Cardiac muscle cell (in vitro differentiated cells and primary cell): ENCODE results near the gene CIB2. TPM values are rescaled to one million over a fixed set of nuclear protein-coding genes. Genes with fewer than 3 reads are reported as not detected.
A peak's percentile ranks its signal among the peaks of the same experiment; 100 is the strongest.

ENCODE experiments used
- DNase-seq, 2 donors: peaks; one replicate each; pipeline versions ENCODE4 v3.0.0 to v3.0.0-alpha.2; 2010 to 2017; ENCODE audit warnings: low read depth in 1 of 2, low spot score in 1 of 2
- H3K27ac ChIP-seq: fragments of 200-600 bp; sonication (generic); 2 replicates; pipeline ENCODE4 v1.5.1; 2016
- H3K27me3 ChIP-seq: fragments of 200-600 bp; sonication (generic); 2 replicates; pipeline ENCODE4 v1.6.0; 2016; ENCODE audit warnings: control low read depth
- H3K36me3 ChIP-seq: fragments of 200-600 bp; sonication (generic); 2 replicates; pipeline ENCODE4 v1.5.1; 2016; ENCODE audit warnings: control low read depth
- H3K4me1 ChIP-seq: fragments of 200-600 bp; sonication (generic); 2 replicates; pipeline ENCODE4 v1.8.1; 2017; ENCODE audit warnings: low read depth, mild to moderate bottlenecking, mixed run types
- H3K4me3 ChIP-seq: fragments of 200-600 bp; sonication (generic); 2 replicates; pipeline ENCODE4 v1.5.1; 2016; ENCODE audit warnings: mild to moderate bottlenecking
- H3K9me3 ChIP-seq: fragments of 200-600 bp; sonication (generic); 2 replicates; pipeline ENCODE4 v1.5.1; 2017; ENCODE audit warnings: low read depth, mild to moderate bottlenecking, control low read depth
- polyA plus RNA-seq: library from polyadenylated mRNA; unstranded; fragments of >200 nt; fragmentation: Nextera tagmentation; extraction: Ambion mirVana; gene quantifications from 2 replicates; pipeline ENCODE4 v1.2.1, GENCODE V29; 2016
- total RNA-seq: library from RNA; depleted of rRNA; stranded (reverse); fragments of >200 nt; gene quantifications from 2 replicates; pipeline ENCODE4 v1.2.3, GENCODE V29; 2016
- TF ChIP-seq, protein P1 (sequence below): IDR thresholded peaks from 2 replicates; pipeline ENCODE4 v1.5.1; 2012; ENCODE audit warnings: low read depth, mild to moderate bottlenecking, low read length

The CIB2 gene
- total and polyA plus RNA-seq, 2 experiments from 2014 or later = 59.9 to 63.4 TPM

DNA sequence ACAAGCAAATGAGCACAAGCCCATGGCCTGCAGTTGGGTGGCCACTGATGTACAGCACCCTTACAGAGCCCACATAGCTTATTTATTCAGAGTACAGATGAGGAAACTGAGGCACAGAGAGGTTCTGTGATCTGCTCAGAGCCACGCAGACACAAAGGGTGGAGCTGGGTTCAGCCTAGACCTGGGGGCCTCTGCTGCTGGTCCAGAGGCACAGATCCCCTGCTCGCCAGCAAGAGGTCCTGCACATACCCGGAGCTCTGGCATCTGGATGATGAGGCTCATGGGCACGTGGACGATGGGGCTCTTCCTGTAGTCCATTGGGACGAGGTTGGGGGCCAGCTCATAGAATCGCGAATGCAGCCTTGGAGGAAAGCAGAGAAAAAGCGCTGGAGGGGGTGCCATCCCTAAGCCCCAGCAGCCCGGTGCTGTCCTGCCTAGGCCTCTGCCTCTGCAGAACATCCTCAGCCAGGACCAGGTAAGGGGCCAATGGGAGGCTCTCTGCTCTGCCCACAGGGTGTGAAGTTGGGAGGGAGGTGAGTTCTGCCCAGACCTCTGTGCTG, 20.2 kb downstream of the CIB2 start:
- TF ChIP-seq, protein P1, sequence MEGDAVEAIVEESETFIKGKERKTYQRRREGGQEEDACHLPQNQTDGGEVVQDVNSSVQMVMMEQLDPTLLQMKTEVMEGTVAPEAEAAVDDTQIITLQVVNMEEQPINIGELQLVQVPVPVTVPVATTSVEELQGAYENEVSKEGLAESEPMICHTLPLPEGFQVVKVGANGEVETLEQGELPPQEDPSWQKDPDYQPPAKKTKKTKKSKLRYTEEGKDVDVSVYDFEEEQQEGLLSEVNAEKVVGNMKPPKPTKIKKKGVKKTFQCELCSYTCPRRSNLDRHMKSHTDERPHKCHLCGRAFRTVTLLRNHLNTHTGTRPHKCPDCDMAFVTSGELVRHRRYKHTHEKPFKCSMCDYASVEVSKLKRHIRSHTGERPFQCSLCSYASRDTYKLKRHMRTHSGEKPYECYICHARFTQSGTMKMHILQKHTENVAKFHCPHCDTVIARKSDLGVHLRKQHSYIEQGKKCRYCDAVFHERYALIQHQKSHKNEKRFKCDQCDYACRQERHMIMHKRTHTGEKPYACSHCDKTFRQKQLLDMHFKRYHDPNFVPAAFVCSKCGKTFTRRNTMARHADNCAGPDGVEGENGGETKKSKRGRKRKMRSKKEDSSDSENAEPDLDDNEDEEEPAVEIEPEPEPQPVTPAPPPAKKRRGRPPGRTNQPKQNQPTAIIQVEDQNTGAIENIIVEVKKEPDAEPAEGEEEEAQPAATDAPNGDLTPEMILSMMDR = no peak
- H3K4me3 ChIP-seq = no peak overlapping the region
- H3K27ac ChIP-seq = no peak overlapping the region
- no peaks in the 10 kb centered on the region for H3K9me3 ChIP-seq
- no peaks in the 10 kb centered on the region for H3K4me1 ChIP-seq
- H3K27me3 ChIP-seq = no peaks in the 10 kb centered on the region
- no peaks in the 10 kb centered on the region for H3K36me3 ChIP-seq
- no peak for DNase-seq

DNA sequence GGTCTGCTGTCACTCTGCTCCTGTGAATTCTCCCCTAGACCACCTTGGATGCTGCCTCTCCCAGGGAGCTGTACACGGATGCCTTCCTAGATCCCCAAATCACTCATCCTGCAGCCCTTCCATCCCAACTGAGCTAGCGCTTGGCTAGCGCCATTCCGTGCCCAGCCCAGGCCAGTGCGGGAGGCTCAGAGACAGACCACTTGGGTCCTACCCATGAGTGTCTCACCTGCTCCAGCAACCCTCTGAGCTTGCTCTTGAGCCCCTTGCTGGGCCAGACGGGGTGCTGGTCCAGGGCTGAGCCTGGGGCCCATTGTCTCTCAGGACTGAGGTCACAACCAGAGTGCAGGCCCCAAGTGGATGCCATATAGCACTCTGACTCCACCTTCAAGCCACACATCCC, 21.1 kb downstream of the CIB2 start:
- H3K27ac ChIP-seq = no peak overlapping the region
- no peak for DNase-seq

DNA sequence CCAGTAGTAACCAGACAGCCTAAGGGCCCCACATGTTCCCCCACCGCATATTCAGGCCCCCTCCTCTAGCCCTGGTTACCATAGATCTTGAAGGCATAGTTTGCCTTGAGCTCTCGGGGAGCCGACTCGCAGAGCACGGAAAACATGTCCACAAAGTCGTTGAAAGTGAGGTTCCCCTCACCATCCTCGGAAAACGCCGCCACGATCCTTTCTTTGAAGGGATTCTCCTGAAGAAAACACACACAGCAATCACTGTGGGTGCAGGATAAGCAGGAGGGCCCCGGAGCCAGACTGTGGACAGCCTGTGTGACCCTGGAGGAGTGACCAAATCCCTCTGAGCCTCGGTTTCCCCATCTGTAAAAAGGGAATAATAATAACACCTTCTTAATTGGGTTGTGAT, 22.1 kb downstream of the CIB2 start:
- H3K4me1 ChIP-seq = no peaks in the 10 kb centered on the region
- TF ChIP-seq, protein P1 = no peak
- H3K27me3 ChIP-seq = no peaks in the 10 kb centered on the region
- no peaks in the 10 kb centered on the region for H3K36me3 ChIP-seq
- no peak for DNase-seq
- no peaks in the 10 kb centered on the region for H3K9me3 ChIP-seq
- no peak overlapping the region for H3K4me3 ChIP-seq
- H3K27ac ChIP-seq = no peak overlapping the region

More for the DNA sequence above, 21.1 kb downstream of the CIB2 start:
- TF ChIP-seq, protein P1 = no peak
- Histone ChIP-seq H3K4me1 (no peaks in the 10 kb centered on the region), H3K9me3 (no peaks in the 10 kb centered on the region), H3K4me3 (no peak overlapping the region), H3K27me3 (no peaks in the 10 kb centered on the region), H3K36me3 (no peaks in the 10 kb centered on the region)

DNA sequence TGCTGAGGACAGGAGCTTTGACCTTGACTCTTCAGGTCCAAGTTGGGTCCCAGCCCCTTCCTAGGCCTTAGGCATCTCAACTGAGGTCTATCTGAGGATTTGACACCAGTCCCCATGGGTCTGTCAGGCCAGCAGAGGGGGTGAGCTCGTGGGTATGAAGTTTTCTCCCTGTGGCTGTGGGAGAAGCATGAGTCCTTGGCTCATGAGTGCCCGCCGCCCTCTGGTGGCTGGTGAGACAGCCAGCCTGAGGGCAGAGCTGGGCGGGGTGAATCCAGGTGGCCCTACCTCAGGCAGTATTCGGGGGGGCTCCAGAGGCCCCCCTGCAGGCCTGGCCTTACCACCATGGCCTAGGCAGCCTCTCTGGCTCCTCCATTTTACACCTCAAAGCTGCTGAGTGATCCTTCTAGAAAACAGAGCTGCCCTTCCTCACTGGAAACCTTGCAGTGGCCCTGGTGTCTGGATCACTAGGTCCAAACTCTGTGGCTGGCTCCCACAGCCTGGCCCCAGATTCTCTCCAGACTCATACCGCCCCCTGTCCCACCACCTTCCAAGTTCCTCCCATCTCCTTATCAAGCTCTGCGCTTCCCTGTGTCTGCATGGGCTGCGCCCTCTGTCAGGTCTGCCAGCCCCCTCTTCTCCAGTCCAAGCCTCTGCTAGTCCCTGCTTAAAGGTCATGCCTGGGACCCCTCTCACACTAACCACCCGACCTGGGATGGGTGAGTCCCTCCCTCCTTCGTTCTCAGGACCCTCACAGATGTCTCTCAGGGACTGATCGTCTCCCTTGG, 22.8 kb downstream of the CIB2 start:
- peak; percentile 89 to 91 for DNase-seq
- H3K9me3 ChIP-seq = no peaks in the 10 kb centered on the region
- no peak overlapping the region for H3K27ac ChIP-seq
- H3K4me3 ChIP-seq = no peak overlapping the region
- H3K27me3 ChIP-seq = no peaks in the 10 kb centered on the region
- no peaks in the 10 kb centered on the region for H3K36me3 ChIP-seq
- TF ChIP-seq, protein P1 = peak; percentile 96
- no peaks in the 10 kb centered on the region for H3K4me1 ChIP-seq

DNA sequence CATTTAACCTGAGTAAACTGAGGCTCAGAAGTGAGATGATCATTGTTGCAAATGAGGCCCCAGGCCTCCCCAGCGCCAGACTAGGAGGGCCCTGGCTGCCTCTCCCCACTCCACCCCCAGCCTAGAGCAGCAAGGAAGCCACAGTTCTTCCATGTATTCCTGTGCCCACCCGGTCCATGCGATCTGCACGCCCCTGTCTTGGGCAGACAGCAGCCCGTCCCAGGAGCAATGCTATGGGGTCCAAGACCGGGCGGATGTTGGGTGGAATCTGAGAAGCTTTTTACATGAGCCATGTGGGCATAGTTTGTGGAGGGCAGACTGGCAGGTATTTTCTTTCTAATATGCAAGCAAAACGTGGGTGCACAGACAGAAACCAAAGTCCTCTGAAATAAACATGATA, 23.8 kb downstream of the CIB2 start:
- Histone ChIP-seq H3K9me3 (no peaks in the 10 kb centered on the region), H3K4me3 (no peak overlapping the region), H3K27ac (no peak overlapping the region), H3K27me3 (no peaks in the 10 kb centered on the region), H3K36me3 (no peaks in the 10 kb centered on the region), H3K4me1 (no peaks in the 10 kb centered on the region)
- TF ChIP-seq, protein P1 = no peak
- no peak for DNase-seq
